IMR-90 (cell line): ENCODE data around the gene MSH3. TPM values are rescaled to one million over a fixed set of nuclear protein-coding genes. Genes with fewer than 3 reads are reported as not detected.

ENCODE experiments used
- ATAC-seq: fragments of 200-7000 bp; cut with Tn5 transposase; 2 replicates; pipeline ENCODE4 v1.9.1; 2020; ENCODE audit warnings: low read depth, mild to moderate bottlenecking, moderate library complexity
- BruUV-seq: library from RNA; stranded (reverse); fragments of 400-500 nt; replicated peaks from 2 replicates; lab custom pipeline; 2021; lab: Mats Ljungman, UMichigan
- CTCF ChIA-PET: fragments of 300-600 bp; formaldehyde crosslinking; extraction: SDS; loops from one replicate; lab custom pipeline; 2021; ENCODE audit warnings: antibody characterized with exemption; lab: Yijun Ruan, JAX
- POLR2A ChIA-PET: fragments of 300-600 bp; sonication (Branson Sonifier 250); formaldehyde crosslinking; loops from one replicate; lab custom pipeline; 2022; ENCODE audit warnings: antibody characterized with exemption; ENCODE audit not compliant: unreplicated experiment; lab: Charles Lee
- DNase-seq: peaks from one replicate; pipeline ENCODE4 v3.0.0; 2013
- H2AFZ ChIP-seq: replicated peaks from 2 replicates; pipeline ENCODE3; 2013; ENCODE audit warnings: low read length, mild to moderate bottlenecking; ENCODE audit not compliant: poor library complexity
- H2AK5ac ChIP-seq: 2 replicates; pipeline ENCODE4 v1.6.1; 2013; ENCODE audit warnings: low read depth, low read length, inconsistent platforms
- H2AK9ac ChIP-seq: replicated peaks from 2 replicates; pipeline ENCODE3; 2013; ENCODE audit warnings: mild to moderate bottlenecking, low read depth, low read length, moderate library complexity; ENCODE audit not compliant: poor library complexity
- H2BK120ac ChIP-seq: 2 replicates; pipeline ENCODE4 v1.6.1; 2013; ENCODE audit warnings: low read depth, low read length, inconsistent platforms
- H2BK15ac ChIP-seq: 3 replicates; pipeline ENCODE4 v1.6.1; 2013; ENCODE audit warnings: low read depth, low read length, inconsistent platforms
- H2BK20ac ChIP-seq: 2 replicates; pipeline ENCODE4 v1.6.1; 2013; ENCODE audit warnings: low read depth, mild to moderate bottlenecking, inconsistent platforms, low read length, moderate library complexity
- H2BK5ac ChIP-seq: 2 replicates; pipeline ENCODE4 v1.6.1; 2013; ENCODE audit warnings: mild to moderate bottlenecking, low read depth, low read length, inconsistent platforms; ENCODE audit not compliant: poor library complexity, severe bottlenecking
- H3K14ac ChIP-seq: replicated peaks from 2 replicates; pipeline ENCODE4 v1.6.1; 2013; ENCODE audit warnings: low read depth, low read length, inconsistent platforms
- H3K18ac ChIP-seq: 2 replicates; pipeline ENCODE4 v1.6.1; 2013; ENCODE audit warnings: low read depth, low read length, control low read depth
- H3K23ac ChIP-seq: 2 replicates; pipeline ENCODE4 v1.6.1; 2013; ENCODE audit warnings: low read depth, low read length, inconsistent platforms
- H3K27ac ChIP-seq: 2 replicates; pipeline ENCODE4 v1.5.1; 2013; ENCODE audit warnings: mild to moderate bottlenecking, control low read depth, low read length; ENCODE audit not compliant: insufficient read depth
- H3K27me3 ChIP-seq: 2 replicates; pipeline ENCODE4 v1.6.1; 2013; ENCODE audit warnings: low read length; ENCODE audit not compliant: control insufficient read depth, insufficient read depth
- H3K36me3 ChIP-seq: 2 replicates; pipeline ENCODE4 v1.6.1; 2013; ENCODE audit warnings: low read length, mixed read lengths; ENCODE audit not compliant: control insufficient read depth, insufficient read depth
- H3K4ac ChIP-seq: 2 replicates; pipeline ENCODE4 v1.6.1; 2013; ENCODE audit warnings: low read depth, low read length, inconsistent platforms
- H3K4me1 ChIP-seq: 2 replicates; pipeline ENCODE4 v1.6.1; 2013; ENCODE audit warnings: low read length, mixed read lengths; ENCODE audit not compliant: control insufficient read depth, insufficient read depth
- H3K4me2 ChIP-seq: 2 replicates; pipeline ENCODE4 v1.6.1; 2013; ENCODE audit warnings: low read depth, mild to moderate bottlenecking, control low read depth, low read length, moderate library complexity
- H3K4me3 ChIP-seq: 2 replicates; pipeline ENCODE4 v1.5.1; 2013; ENCODE audit warnings: low read depth, mild to moderate bottlenecking, control low read depth, low read length, moderate library complexity; ENCODE audit not compliant: insufficient read depth
- H3K56ac ChIP-seq: 2 replicates; pipeline ENCODE4 v1.6.1; 2013; ENCODE audit warnings: low read length, inconsistent platforms; ENCODE audit not compliant: insufficient read depth; ENCODE audit errors: extremely low read depth
- H3K79me1 ChIP-seq, 2 experiments: 2 replicates each; pipeline ENCODE4 v1.6.1; 2013; ENCODE audit warnings: low read length in 2 of 2, inconsistent platforms in 1 of 2, low read depth in 1 of 2
- H3K9ac ChIP-seq: 2 replicates; pipeline ENCODE4 v1.6.1; 2013; ENCODE audit warnings: low read depth, low read length, control low read depth
- H3K9me1 ChIP-seq: 2 replicates; pipeline ENCODE4 v1.6.1; 2013; ENCODE audit warnings: low read length, inconsistent platforms; ENCODE audit not compliant: insufficient read depth
- H3K9me3 ChIP-seq: 2 replicates; pipeline ENCODE4 v1.6.1; 2013; ENCODE audit warnings: low read length; ENCODE audit not compliant: control insufficient read depth, insufficient read depth
- H4K20me1 ChIP-seq: 2 replicates; pipeline ENCODE4 v1.6.1; 2013; ENCODE audit warnings: low read length, inconsistent platforms; ENCODE audit not compliant: insufficient read depth
- H4K5ac ChIP-seq: 2 replicates; pipeline ENCODE4 v1.6.1; 2013; ENCODE audit warnings: mild to moderate bottlenecking, low read depth, low read length, control low read depth
- H4K8ac ChIP-seq, 2 experiments: 2 replicates each; pipeline ENCODE4 v1.6.1; 2013; ENCODE audit warnings: low read depth in 2 of 2, low read length in 2 of 2, control low read depth in 1 of 2, inconsistent platforms in 1 of 2
- H4K91ac ChIP-seq: 2 replicates; pipeline ENCODE4 v1.6.1; 2013; ENCODE audit warnings: low read depth, low read length, inconsistent platforms; ENCODE audit not compliant: insufficient read depth
- BHLHE40 ChIP-seq: fragments of 150-350 bp; IDR thresholded peaks from 2 replicates; pipeline ENCODE4 v1.6.1; 2016; ENCODE audit warnings: mild to moderate bottlenecking, low read depth, low read length
- CEBPB ChIP-seq: IDR thresholded peaks from 2 replicates; pipeline ENCODE4 v1.6.1; 2012; ENCODE audit warnings: low read depth, low read length, improper control_type of control experiment
- CHD1 ChIP-seq: IDR thresholded peaks from 2 replicates; pipeline ENCODE4 v1.6.1; 2012; ENCODE audit warnings: low read depth, low read length, improper control_type of control experiment
- MAFK ChIP-seq: IDR thresholded peaks from 2 replicates; pipeline ENCODE4 v1.6.1; 2012; ENCODE audit warnings: low read depth, low read length, improper control_type of control experiment
- MAZ ChIP-seq: IDR thresholded peaks from 2 replicates; pipeline ENCODE4 v1.6.1; 2012; ENCODE audit warnings: low read depth, mild to moderate bottlenecking, low read length, improper control_type of control experiment, moderate library complexity, borderline replicate concordance
- MXI1 ChIP-seq: IDR thresholded peaks from 2 replicates; pipeline ENCODE4 v1.6.1; 2012; ENCODE audit warnings: low read depth, mild to moderate bottlenecking, low read length, moderate library complexity, borderline replicate concordance
- POLR2A ChIP-seq: IDR thresholded peaks from 2 replicates; pipeline ENCODE4 v1.6.1; 2012; ENCODE audit warnings: mild to moderate bottlenecking, low read depth, low read length
- RAD21 ChIP-seq: IDR thresholded peaks from 2 replicates; pipeline ENCODE4 v1.6.1; 2012; ENCODE audit warnings: low read length, improper control_type of control experiment
- RCOR1 ChIP-seq: IDR thresholded peaks from 2 replicates; pipeline ENCODE4 v1.6.1; 2012; ENCODE audit warnings: mild to moderate bottlenecking, low read length, improper control_type of control experiment; ENCODE audit not compliant: insufficient replicate concordance
- RFX5 ChIP-seq: IDR thresholded peaks from 2 replicates; pipeline ENCODE4 v1.8.0; 2012; ENCODE audit warnings: low read depth, mild to moderate bottlenecking, low read length, moderate library complexity
- SMC3 ChIP-seq: fragments of 150-350 bp; IDR thresholded peaks from 2 replicates; pipeline ENCODE4 v1.6.1; 2016; ENCODE audit warnings: low read depth, mild to moderate bottlenecking, antibody characterized with exemption, low read length, moderate library complexity
- WGBS, 2 experiments: methylation state at CpG; one replicate each; pipeline versions ENCODE4 v1.1.5 to v1.1.7; 2013; ENCODE audit warnings: missing lambda C conversion rate in 2 of 2; ENCODE audit not compliant: insufficient read length in 1 of 2; ENCODE audit errors: extremely low coverage in 2 of 2; 5-methylcytosine and 5-hydroxymethylcytosine counted together
- dilution Hi-C: fragments of 300-500 bp; cut with HindIII; formaldehyde crosslinking; loops from one replicate; pipeline ENCODE4 v1.14.3; 2018; ENCODE audit warnings: low sequenced_read_pairs; ENCODE audit not compliant: unreplicated experiment
- in situ Hi-C: fragments of 300-500 bp; cut with MboI; formaldehyde crosslinking; loops from 3 replicates; pipeline ENCODE4 v1.14.3; 2019; ENCODE audit warnings: low sequenced_read_pairs, inconsistent platforms, mixed read lengths
- intact Hi-C: fragments of 100-400 bp; cut with micrococcal nuclease; formaldehyde crosslinking; loops from 2 replicates; pipeline ENCODE4 v1.10.0; 2022
- polyA plus RNA-seq, 3 experiments: library from polyadenylated mRNA; depleted of rRNA; stranded (reverse); fragments of >200 nt; gene quantifications; 2 replicates each; pipeline ENCODE4 v1.2.3, GENCODE V29; 2012; ENCODE audit warnings: low replicate concordance in 1 of 3
- total RNA-seq: library from RNA; depleted of rRNA; stranded (reverse); fragments of >200 nt; gene quantifications from 2 replicates; pipeline ENCODE4 v1.2.3, GENCODE V29; 2012
- TF ChIP-seq, protein P1 (sequence below): fragments of 150-350 bp; IDR thresholded peaks from 2 replicates; pipeline ENCODE4 v1.6.1; 2016; ENCODE audit warnings: low read depth, mild to moderate bottlenecking, low read length, moderate library complexity, borderline replicate concordance
- TF ChIP-seq, protein P2 (sequence below): fragments of 150-350 bp; IDR thresholded peaks from 2 replicates; pipeline ENCODE4 v1.6.1; 2017; ENCODE audit warnings: mild to moderate bottlenecking, antibody characterized with exemption, low read length, low read depth

The MSH3 gene
- total and polyA plus RNA-seq, 2 of the 4 experiments (the other 2 are of a cell fraction) = 4.6 to 13.3 TPM

DNA sequence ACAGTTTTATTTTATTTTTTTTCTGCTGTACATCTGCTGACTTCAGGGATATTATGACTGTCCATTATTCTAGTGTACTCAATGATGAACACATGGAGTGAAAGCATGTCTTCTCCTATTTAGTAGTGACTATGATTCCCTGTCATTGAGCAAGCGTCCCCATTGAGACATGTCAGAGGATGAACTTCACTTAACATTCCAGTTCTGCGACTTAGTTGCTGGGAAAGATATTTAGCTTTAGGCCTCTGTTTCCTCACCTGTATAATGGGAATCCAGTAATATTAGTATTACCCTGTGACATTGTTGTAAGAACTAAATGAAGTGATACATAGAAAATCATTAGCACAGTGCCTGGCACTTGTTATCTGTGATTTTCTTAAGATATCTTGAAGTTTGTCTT lies 145.1 kb downstream of the MSH3 start:
- H3K9me3 ChIP-seq = no peaks in the 10 kb centered on the region
- no peak overlapping the region for H2BK20ac ChIP-seq
- whole genome bisulfite sequencing, 2 experiments = 100% methylated on average over 2 of the region's 2 CpGs; no CpG with 5 or more reads in 1 of the 2 experiments
- no peak overlapping the region for H3K56ac ChIP-seq
- no peak overlapping the region for H3K9ac ChIP-seq
- no peaks in the 10 kb centered on the region for H3K27me3 ChIP-seq
- H4K91ac ChIP-seq = no peak overlapping the region
- in situ Hi-C loops = no loop called here
- H3K27ac ChIP-seq = no peak overlapping the region
- H3K4me3 ChIP-seq = no peak overlapping the region
- TF ChIP-seq MAZ (no peak), CHD1 (no peak), RCOR1 (no peak), CEBPB (no peak), POLR2A (no peak), SMC3 (no peak), MAFK (no peak), BHLHE40 (no peak), RAD21 (no peak), MXI1 (no peak), RFX5 (no peak)
- TF ChIP-seq, protein P1, sequence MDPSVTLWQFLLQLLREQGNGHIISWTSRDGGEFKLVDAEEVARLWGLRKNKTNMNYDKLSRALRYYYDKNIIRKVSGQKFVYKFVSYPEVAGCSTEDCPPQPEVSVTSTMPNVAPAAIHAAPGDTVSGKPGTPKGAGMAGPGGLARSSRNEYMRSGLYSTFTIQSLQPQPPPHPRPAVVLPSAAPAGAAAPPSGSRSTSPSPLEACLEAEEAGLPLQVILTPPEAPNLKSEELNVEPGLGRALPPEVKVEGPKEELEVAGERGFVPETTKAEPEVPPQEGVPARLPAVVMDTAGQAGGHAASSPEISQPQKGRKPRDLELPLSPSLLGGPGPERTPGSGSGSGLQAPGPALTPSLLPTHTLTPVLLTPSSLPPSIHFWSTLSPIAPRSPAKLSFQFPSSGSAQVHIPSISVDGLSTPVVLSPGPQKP = no peak
- TF ChIP-seq, protein P2, sequence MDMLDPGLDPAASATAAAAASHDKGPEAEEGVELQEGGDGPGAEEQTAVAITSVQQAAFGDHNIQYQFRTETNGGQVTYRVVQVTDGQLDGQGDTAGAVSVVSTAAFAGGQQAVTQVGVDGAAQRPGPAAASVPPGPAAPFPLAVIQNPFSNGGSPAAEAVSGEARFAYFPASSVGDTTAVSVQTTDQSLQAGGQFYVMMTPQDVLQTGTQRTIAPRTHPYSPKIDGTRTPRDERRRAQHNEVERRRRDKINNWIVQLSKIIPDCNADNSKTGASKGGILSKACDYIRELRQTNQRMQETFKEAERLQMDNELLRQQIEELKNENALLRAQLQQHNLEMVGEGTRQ = no peak
- H3K14ac ChIP-seq = no peak overlapping the region
- H2BK120ac ChIP-seq = no peak overlapping the region
- H2AK9ac ChIP-seq = no peak overlapping the region
- no peak overlapping the region for H2AK5ac ChIP-seq
- intact Hi-C loops = no loop called here
- dilution Hi-C loops = no loop called here
- no peak overlapping the region for H2BK15ac ChIP-seq
- ATAC-seq = no peak
- no peak overlapping the region for H2BK5ac ChIP-seq
- no peak overlapping the region for H3K4ac ChIP-seq
- POLR2A ChIA-PET = no interaction called here
- no peak overlapping the region for H4K5ac ChIP-seq
- H3K4me2 ChIP-seq = no peak overlapping the region
- no peak overlapping the region for H2AFZ ChIP-seq
- CTCF ChIA-PET = interaction anchor here (1.1 kb wide), 1 partner anchor 10 kb away, joined by 4 read pairs; no protein-coding TSS in a partner anchor
- no peak overlapping the region for H4K8ac ChIP-seq
- H3K4me1 ChIP-seq = no peaks in the 10 kb centered on the region
- peaks cover 7% of the 10 kb centered on the region; the same call in 1 of the 2 replicates for H3K36me3 ChIP-seq
- H3K79me1 ChIP-seq = 0 out of 4 replicates have a peak, but pooled peaks cover 0 to 2% of the 10 kb centered on the region in 2 experiments
- no peak overlapping the region for H3K18ac ChIP-seq
- no TSS peak for BruUV-seq
- no peak for DNase-seq
- H3K9me1 ChIP-seq = no peaks in the 10 kb centered on the region; the same call in 1 of the 2 replicates
- H3K23ac ChIP-seq = no peak overlapping the region
- H4K20me1 ChIP-seq = no peaks in the 10 kb centered on the region
